NCI-H748 (cell line): ENCODE results near the gene ZNF112.

Experiments
- DNase-seq: peaks from one replicate; lab custom pipeline; 2025; ENCODE audit not compliant: unreplicated experiment; lab: John Stamatoyannopoulos, UW

ZNF112 gene

GRCh38 chr19:44284968-44285367 lies 71.5 kb downstream of the ZNF112 start:
- no peak for DNase-seq

GRCh38 chr19:44282846-44283245 lies 73.6 kb downstream of the ZNF112 start:
- no peak for DNase-seq

DNA sequence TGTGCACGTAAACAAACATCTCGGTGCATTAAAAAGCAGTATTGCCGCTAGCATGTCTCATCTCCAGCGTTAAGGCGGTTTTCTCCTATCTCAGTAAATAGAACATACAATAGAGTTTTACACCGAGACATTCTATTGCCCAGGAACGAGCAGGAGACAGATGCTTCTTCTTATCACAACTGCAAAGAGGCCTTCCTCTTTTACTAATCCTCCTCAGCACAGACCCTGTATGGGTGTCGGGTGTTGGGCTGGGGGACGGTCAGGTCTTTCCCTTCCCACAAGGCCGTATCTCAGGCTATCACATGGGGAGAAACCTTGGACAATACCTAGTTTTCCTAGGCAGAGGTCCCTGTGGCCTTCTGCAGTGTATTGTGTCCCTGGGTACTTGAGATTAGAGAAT lies 75.6 kb downstream of the ZNF112 start:
- no peak for DNase-seq

DNA sequence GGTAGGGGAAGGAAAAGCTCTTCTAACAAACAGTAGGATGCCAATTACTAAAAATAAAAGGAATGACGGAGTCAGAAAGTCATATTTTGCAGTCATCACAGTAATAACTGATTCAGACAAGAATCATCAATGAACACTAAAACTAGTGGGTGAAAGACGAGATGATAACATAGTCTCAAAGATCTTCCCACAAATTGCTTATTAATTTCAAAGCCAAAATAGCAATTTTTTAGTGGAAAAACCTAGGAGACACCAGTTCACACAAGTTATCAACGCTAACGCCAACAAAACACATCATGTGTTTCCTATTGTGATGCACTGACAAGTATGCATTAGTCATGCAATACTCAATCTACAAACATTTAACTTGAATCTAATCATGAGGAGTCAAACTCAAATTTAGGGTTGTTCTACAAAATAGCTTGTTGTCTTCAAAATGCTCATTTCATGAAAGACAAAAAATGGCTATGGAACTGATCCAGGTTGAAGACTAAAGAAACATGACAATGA lies 78.2 kb downstream of the ZNF112 start:
- DNase-seq: no peak

DNA sequence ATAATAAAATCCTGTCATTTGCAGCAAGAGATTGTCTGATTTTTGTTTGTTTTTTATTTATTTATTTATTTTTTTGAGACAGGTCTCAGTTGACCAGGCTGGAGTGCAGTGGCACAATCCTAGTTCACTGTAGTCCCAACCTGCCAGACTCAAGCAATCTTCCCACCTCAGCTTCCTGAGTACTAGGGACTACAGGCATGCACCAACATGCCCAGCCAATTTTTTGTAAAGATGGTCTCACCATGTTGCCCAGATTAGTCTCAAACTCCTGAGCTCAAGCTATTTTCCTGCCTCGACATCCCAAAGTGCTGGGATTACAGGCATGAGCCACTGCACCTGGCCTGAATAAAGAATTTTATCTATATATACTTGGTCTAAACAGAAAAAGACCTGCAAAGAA lies 79.1 kb downstream of the ZNF112 start:
- no peak for DNase-seq
